A549 (cell line): ENCODE results near the gene CDA.

Experiments
- CTCF ChIP-seq: fragments of >200 bp; sonication (Bioruptor Twin); formaldehyde crosslinking; IDR thresholded peaks from 3 replicates; pipeline ENCODE4 v1.5.1; 2016
- HDAC2 ChIP-seq: fragments of 200-600 bp; sonication (generic); IDR thresholded peaks from 2 replicates; pipeline ENCODE4 v1.6.1; 2016
- JUNB ChIP-seq: fragments of >200 bp; sonication (Bioruptor Twin); formaldehyde crosslinking; IDR thresholded peaks from 2 replicates; pipeline ENCODE4 v1.6.1; 2016
- PHF8 ChIP-seq: fragments of 200-600 bp; sonication (generic); IDR thresholded peaks from 2 replicates; pipeline ENCODE4 v1.6.1; 2016; ENCODE audit warnings: low read depth, mild to moderate bottlenecking, antibody characterized with exemption, moderate library complexity, borderline replicate concordance
- POLR2A ChIP-seq: IDR thresholded peaks from 2 replicates; pipeline ENCODE4 v1.6.1; 2012; ENCODE audit warnings: mild to moderate bottlenecking, low read length
- REST ChIP-seq: fragments of 200-600 bp; sonication (generic); IDR thresholded peaks from 2 replicates; pipeline ENCODE4 v1.6.1; 2016; ENCODE audit warnings: antibody characterized with exemption, mild to moderate bottlenecking, moderate library complexity
- RFX5 ChIP-seq: fragments of 450-650 bp; IDR thresholded peaks from 2 replicates; pipeline ENCODE4 v1.7.1; 2014; ENCODE audit warnings: antibody characterized with exemption, mild to moderate bottlenecking, moderate library complexity
- TP53 ChIP-seq: fragments of 250-450 bp; sonication (Bioruptor Pico); IDR thresholded peaks from 2 replicates; pipeline ENCODE4 v1.5.0; 2021; ENCODE audit warnings: mild to moderate bottlenecking, moderate library complexity

GRCh38 chr1:20589331-20590278 is 708 bp downstream of the CDA start:
- TF ChIP-seq CTCF (no peak), PHF8 (no peak), REST (no peak), TP53 (CRISPR knock-in tag) (no peak), JUNB (no peak), POLR2A (no peak), HDAC2 (no peak), RFX5 (no peak)
